Stomach (tissue), 9 donors: Measurements from ENCODE around the gene EIF4B. TPM values are rescaled to one million over a fixed set of nuclear protein-coding genes. Genes with fewer than 3 reads are reported as not detected.

ENCODE experiments used
- DNase-seq, 2 donors: peaks; one replicate each; pipeline versions ENCODE4 v3.0.0 to v3.0.0-alpha.2; 2013 to 2019
- H3K27ac ChIP-seq, 5 donors: fragments of 200-600 bp in 4 of 5; sonication (generic) in 4 of 5; one replicate each; pipeline ENCODE4 v1.5.1; 2013 to 2019; ENCODE audit warnings: mild to moderate bottlenecking in 1 of 5, moderate library complexity in 1 of 5
- H3K27me3 ChIP-seq, 3 donors: fragments of 200-600 bp; sonication (generic); one replicate each; pipeline ENCODE4 v1.5.1; 2017 to 2019; ENCODE audit warnings: mixed run types in 1 of 3
- H3K36me3 ChIP-seq, 4 donors: fragments of 200-600 bp; sonication (generic); 1 replicate in 3 of 4; 2 replicates in 1 of 4; pipeline ENCODE4 v1.5.1; 2016 to 2019
- H3K4me1 ChIP-seq, 4 donors: fragments of 200-600 bp; sonication (generic); one replicate each; pipeline ENCODE4 v1.5.1; 2016 to 2019
- H3K4me3 ChIP-seq, 4 donors: fragments of 200-600 bp; sonication (generic) in 3 of 4; one replicate each; pipeline ENCODE4 v1.5.1; 2016 to 2019; ENCODE audit warnings: mild to moderate bottlenecking in 1 of 4
- H3K9me3 ChIP-seq, 4 donors: fragments of 200-600 bp; sonication (generic); one replicate each; pipeline ENCODE4 v1.5.1; 2016 to 2019
- CTCF ChIP-seq, 7 experiments: fragments of 450-650 bp in 4 of 7; fragments of 200-600 bp in 3 of 7; sonication (generic) in 3 of 7; IDR thresholded peaks; one replicate each; pipeline ENCODE4 v1.5.1; 2016 to 2019; ENCODE audit warnings: antibody characterized with exemption in 7 of 7, control low read depth in 2 of 7, mild to moderate bottlenecking in 1 of 7
- EP300 ChIP-seq: sonication (generic); formaldehyde crosslinking; IDR thresholded peaks from one replicate; pipeline ENCODE4 v1.6.1; 2017; ENCODE audit warnings: antibody characterized with exemption
- POLR2A ChIP-seq, 4 donors: fragments of 450-650 bp; IDR thresholded peaks; one replicate each; pipeline ENCODE4 v1.6.1; 2016; ENCODE audit warnings: antibody characterized with exemption in 4 of 4, control low read depth in 2 of 4, mild to moderate bottlenecking in 1 of 4, moderate library complexity in 1 of 4
- POLR2AphosphoS5 ChIP-seq, 3 donors: sonication (generic); formaldehyde crosslinking; IDR thresholded peaks; one replicate each; pipeline ENCODE4 v1.6.1; 2016; ENCODE audit warnings: antibody characterized with exemption in 3 of 3
- WGBS, 5 donors: extraction: QIAGEN DNeasy Blood & Tissue Kit in 3 of 5; methylation state at CpG; one replicate each; pipeline versions ENCODE4 v1.1.5 to v1.1.7; 2013 to 2018; 5-methylcytosine and 5-hydroxymethylcytosine counted together
- intact Hi-C: fragments of 100-400 bp; cut with DNase I; formaldehyde crosslinking; loops from one replicate; pipeline ENCODE4 v1.15.1; 2023; ENCODE audit warnings: low total_unique reads
- polyA plus RNA-seq, 3 donors: library from polyadenylated mRNA; stranded (reverse); fragments of 200-250 nt; gene quantifications; one replicate each; pipeline ENCODE4 v1.2.3, GENCODE V29; 2013
- total RNA-seq, 5 donors: library from RNA; depleted of rRNA; stranded (reverse); fragments of >200 nt; gene quantifications; one replicate each; pipeline versions ENCODE4 v1.1.0 to v1.2.3, GENCODE V29; 2014 to 2016
- donor health status: healthy with polysubstance abuse.
- donor health status: Bipolar disorder and iron deficiency.
- donor health status: healthy.

EIF4B gene
- total and polyA plus RNA-seq, 8 donors = 101 to 833 (median 326) TPM

DNA sequence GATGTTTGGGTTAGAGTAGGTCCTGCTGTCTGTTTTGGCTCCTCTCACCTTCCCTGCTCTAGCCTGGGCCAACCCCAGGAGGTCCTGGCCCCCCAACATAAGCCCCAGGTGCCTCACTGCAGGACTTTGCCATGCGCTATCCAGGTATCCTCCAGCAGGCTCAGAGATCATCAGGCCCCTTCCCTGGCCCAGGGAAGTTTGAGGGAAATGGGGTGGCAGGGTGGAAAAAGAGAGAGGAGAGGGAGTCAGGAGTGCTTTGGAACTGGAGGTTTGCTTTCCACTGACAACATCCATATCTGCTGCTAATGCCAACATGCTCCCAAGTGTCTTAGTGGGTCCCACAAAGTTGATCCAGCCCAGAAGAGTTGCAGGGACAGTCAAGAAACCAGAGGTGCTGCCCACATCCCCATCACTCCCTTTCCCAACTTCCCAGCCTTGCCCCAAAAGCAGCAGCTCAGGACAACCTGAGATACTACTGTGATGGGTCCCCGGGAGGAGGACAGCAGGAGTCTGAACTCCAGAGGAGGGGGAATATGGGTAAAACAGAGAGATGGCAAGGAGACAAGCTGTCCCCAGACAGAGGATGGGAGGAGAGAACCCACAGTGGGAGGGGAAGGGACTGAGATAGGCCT is 44.3 kb downstream of the EIF4B start:
- 57 to 74% (median 61%) methylated on average over 2 of the region's 2 CpGs for WGBS, 5 donors
- peak overlapping the region; percentile 91 to 99 (median 98) for H3K27ac ChIP-seq
- DNase-seq = peak; percentile 20 to 22
- H3K9me3 ChIP-seq = no peaks in the 10 kb centered on the region
- H3K4me3 ChIP-seq = peak overlapping the region; percentile 46 to 62 (median 54)
- H3K27me3 ChIP-seq = no peaks in the 10 kb centered on the region
- intact Hi-C loops = no loop called here
- no peak for TF ChIP-seq POLR2A (IDR thresholded peaks at IDR 0.05)
- no peak for TF ChIP-seq POLR2AphosphoS5 (IDR thresholded peaks at IDR 0.05)
- TF ChIP-seq EP300 = no peak
- no peak for TF ChIP-seq CTCF (IDR thresholded peaks at IDR 0.05)
- peaks cover 84 to 94% (median 88%) of the 10 kb centered on the region in 4 donors for H3K4me1 ChIP-seq
- peaks cover 0 to 7% (median 3%) of the 10 kb centered on the region in 4 donors for H3K36me3 ChIP-seq

- DNase-seq = peak; percentile 59 to 79
- H3K27me3 ChIP-seq = no peaks in the 10 kb centered on the region
- no peaks in the 10 kb centered on the region for H3K9me3 ChIP-seq
- peaks cover 77 to 91% (median 83%) of the 10 kb centered on the region in 4 donors for H3K4me1 ChIP-seq
- H3K4me3 ChIP-seq = peak overlapping the region; percentile 46 to 62 (median 54)
- 15 to 36% (median 25%) methylated on average over 6 to 11 of the region's 11 CpGs for WGBS, 5 donors
- TF ChIP-seq CTCF (IDR thresholded peaks at IDR 0.05) (peak in 4 of 7 experiments; percentile 12 to 26 (median 17)), EP300 (no peak), POLR2AphosphoS5 (IDR thresholded peaks at IDR 0.05) (peak; percentile 54 to 78 (median 58))
- H3K36me3 ChIP-seq = peaks cover 0 to 13% (median 8%) of the 10 kb centered on the region in 4 donors
- intact Hi-C loops = no loop called here
- peak overlapping the region; percentile 91 to 99 (median 98) for H3K27ac ChIP-seq
Observed at GRCh38 chr12:53051058-53051880, 45.0 kb downstream of the EIF4B start.

DNA sequence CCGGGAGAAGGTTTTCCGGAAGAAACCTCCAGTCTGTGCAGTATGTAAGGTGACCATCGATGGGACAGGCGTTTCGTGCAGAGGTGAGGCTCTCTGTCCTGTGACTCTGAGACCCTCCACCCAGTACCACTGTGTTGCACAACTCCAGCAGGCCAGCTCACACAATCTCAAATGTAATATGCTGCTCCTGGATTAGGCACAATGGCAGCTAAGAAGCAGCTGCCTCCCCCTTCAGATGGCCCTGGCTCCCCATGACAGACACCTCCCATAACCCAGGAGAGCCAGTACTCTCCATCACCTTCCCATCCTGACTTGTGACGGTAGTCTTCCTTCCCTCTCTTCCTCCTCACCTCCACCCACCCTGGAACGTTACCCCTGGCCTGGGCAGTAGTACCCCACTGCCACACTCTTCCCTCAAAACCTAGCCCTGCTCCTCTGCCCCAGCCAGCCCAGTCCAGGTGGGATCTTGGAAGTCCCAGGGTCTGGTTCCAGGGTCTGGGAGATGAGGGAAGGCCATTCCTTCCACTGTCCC is 45.7 kb downstream of the EIF4B start:
- Histone ChIP-seq H3K4me1 (peaks cover 76 to 86% (median 80%) of the 10 kb centered on the region in 4 donors), H3K4me3 (peak overlapping the region; percentile 46 to 62 (median 54)), H3K9me3 (no peaks in the 10 kb centered on the region), H3K27ac (peak overlapping the region; percentile 91 to 99 (median 98)), H3K36me3 (peaks cover 0 to 20% (median 12%) of the 10 kb centered on the region in 4 donors), H3K27me3 (no peaks in the 10 kb centered on the region)
- 23 to 50% (median 33%) methylated on average over 5 to 7 of the region's 7 CpGs for WGBS, 5 donors
- no peak for DNase-seq
- intact Hi-C loops = no loop called here
- TF ChIP-seq POLR2A (IDR thresholded peaks at IDR 0.05) (no peak), EP300 (no peak), POLR2AphosphoS5 (IDR thresholded peaks at IDR 0.05) (no peak), CTCF (IDR thresholded peaks at IDR 0.05) (no peak)
